Measurements from ENCODE around the gene CDK5RAP1. TPM values are rescaled to one million over a fixed set of nuclear protein-coding genes. Genes with fewer than 3 reads are reported as not detected.

The CDK5RAP1 gene
- total RNA-seq, 3 donors from 2014 or later: 21.8 to 32.4 (median 29.4) TPM

GRCh38 chr20:33386673-33387072, 14.6 kb downstream of the CDK5RAP1 start:
- Histone ChIP-seq H3K27me3 (no peaks in the 10 kb centered on the region), H3K4me1 (no peaks in the 10 kb centered on the region), H3K9me3 (no peaks in the 10 kb centered on the region), H3K36me3 (no peaks in the 10 kb centered on the region), H3K4me3 (no peak overlapping the region), H3K27ac (no peak overlapping the region)
- DNase-seq (ENCODE audit: low spot score in 2 of 2): no peak
- intact Hi-C loops (cut with DNase I; ENCODE audit: low total_unique reads): no loop called here
- no peak for TF ChIP-seq POLR2A (IDR thresholded peaks at IDR 0.05)
- TF ChIP-seq POLR2AphosphoS5 (IDR thresholded peaks at IDR 0.05): no peak
- TF ChIP-seq, protein P1, sequence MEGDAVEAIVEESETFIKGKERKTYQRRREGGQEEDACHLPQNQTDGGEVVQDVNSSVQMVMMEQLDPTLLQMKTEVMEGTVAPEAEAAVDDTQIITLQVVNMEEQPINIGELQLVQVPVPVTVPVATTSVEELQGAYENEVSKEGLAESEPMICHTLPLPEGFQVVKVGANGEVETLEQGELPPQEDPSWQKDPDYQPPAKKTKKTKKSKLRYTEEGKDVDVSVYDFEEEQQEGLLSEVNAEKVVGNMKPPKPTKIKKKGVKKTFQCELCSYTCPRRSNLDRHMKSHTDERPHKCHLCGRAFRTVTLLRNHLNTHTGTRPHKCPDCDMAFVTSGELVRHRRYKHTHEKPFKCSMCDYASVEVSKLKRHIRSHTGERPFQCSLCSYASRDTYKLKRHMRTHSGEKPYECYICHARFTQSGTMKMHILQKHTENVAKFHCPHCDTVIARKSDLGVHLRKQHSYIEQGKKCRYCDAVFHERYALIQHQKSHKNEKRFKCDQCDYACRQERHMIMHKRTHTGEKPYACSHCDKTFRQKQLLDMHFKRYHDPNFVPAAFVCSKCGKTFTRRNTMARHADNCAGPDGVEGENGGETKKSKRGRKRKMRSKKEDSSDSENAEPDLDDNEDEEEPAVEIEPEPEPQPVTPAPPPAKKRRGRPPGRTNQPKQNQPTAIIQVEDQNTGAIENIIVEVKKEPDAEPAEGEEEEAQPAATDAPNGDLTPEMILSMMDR (IDR thresholded peaks at IDR 0.05): no peak

GRCh38 chr20:33377366-33377765, 24.0 kb downstream of the CDK5RAP1 start:
- Histone ChIP-seq H3K36me3 (no peaks in the 10 kb centered on the region), H3K27ac (no peak overlapping the region), H3K4me1 (no peaks in the 10 kb centered on the region), H3K4me3 (no peak overlapping the region), H3K9me3 (no peaks in the 10 kb centered on the region), H3K27me3 (no peaks in the 10 kb centered on the region)
- DNase-seq (ENCODE audit: low spot score in 2 of 2): no peak
- intact Hi-C loops (cut with DNase I; ENCODE audit: low total_unique reads): no loop called here
- TF ChIP-seq, protein P1 (IDR thresholded peaks at IDR 0.05): no peak
- TF ChIP-seq POLR2AphosphoS5 (IDR thresholded peaks at IDR 0.05): no peak

DNA sequence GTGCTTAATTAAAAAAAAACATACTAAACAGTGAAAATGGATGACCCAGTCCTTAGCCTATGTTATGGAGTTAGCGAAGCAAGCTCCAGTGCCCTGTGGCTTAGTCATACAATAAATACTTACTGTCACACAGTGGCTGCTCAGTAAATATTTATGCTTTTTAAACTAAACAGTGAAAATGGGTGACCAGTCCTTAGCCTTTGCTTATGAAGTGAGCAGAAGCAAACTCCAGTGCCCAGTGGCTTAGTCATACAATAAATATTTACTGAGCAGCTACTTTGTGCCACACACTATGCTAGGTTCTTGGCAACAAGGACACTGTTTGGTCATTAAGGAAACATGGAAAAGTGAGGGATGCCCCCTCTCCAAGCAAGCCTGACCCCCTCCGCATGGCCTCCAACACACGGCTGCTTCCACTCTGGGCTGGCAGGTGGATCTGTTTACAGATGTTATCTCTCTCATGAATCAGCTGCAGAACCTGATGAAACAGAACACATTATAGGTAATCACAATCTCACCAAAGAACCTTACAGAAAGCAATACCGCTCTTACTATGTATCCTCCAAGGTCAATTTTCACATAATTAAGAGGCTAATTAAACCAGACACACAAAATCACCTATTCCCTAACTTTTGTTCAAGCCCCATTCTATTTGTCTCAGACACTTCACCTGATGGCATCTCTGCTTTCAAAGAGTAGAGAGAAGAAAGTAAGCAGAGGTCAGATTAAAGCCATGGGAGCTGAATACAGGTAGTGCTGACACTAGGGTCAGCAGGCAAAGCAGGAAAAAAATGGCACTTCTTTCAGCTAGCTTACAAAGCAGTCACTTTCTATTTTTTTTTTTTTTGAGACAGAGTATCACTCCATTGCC, 27.3 kb downstream of the CDK5RAP1 start:
- H3K27ac ChIP-seq: peak overlapping the region; percentile 71 to 75
- H3K9me3 ChIP-seq: no peaks in the 10 kb centered on the region
- TF ChIP-seq, protein P1 (IDR thresholded peaks at IDR 0.05): no peak
- no peak for TF ChIP-seq POLR2A (IDR thresholded peaks at IDR 0.05)
- no peak for TF ChIP-seq POLR2AphosphoS5 (IDR thresholded peaks at IDR 0.05)
- intact Hi-C loops (cut with DNase I; ENCODE audit: low total_unique reads): no loop called here
- H3K27me3 ChIP-seq: no peaks in the 10 kb centered on the region
- no peaks in the 10 kb centered on the region for H3K4me1 ChIP-seq
- peak; percentile 40 to 65 for DNase-seq (ENCODE audit: low spot score in 2 of 2)
- no peak overlapping the region for H3K4me3 ChIP-seq
- no peaks in the 10 kb centered on the region for H3K36me3 ChIP-seq

- DNase-seq (ENCODE audit: low spot score in 2 of 2): no peak
- intact Hi-C loops (cut with DNase I; ENCODE audit: low total_unique reads): no loop called here
- no peaks in the 10 kb centered on the region for H3K9me3 ChIP-seq
- H3K36me3 ChIP-seq: no peaks in the 10 kb centered on the region
- no peaks in the 10 kb centered on the region for H3K27me3 ChIP-seq
- H3K4me1 ChIP-seq: no peaks in the 10 kb centered on the region
- TF ChIP-seq, protein P1 (IDR thresholded peaks at IDR 0.05): no peak
- peak overlapping the region; percentile 71 to 75 for H3K27ac ChIP-seq
- H3K4me3 ChIP-seq: no peak overlapping the region
These were observed 28.3 kb downstream of the CDK5RAP1 start for GRCh38 chr20:33372993-33373441.

DNA sequence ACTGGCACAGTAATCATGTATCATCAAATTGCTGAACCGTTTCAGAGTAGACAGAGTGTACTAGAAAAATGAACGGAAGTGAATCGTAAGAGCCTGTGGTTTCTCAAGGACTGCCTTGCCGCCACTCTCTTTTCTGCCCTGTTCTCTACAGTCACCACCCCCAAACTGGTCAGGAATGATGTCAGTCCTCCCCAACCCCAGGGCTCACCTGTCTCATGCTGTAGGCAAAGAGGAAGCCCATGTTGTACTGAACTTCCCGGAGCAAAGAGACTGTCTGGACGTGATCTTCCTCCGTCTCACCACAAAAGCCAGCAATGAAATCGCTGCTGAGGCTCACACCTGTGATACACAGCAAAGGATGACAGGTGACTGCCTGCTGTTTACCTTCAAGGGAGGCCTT, 31.0 kb downstream of the CDK5RAP1 start:
- H3K9me3 ChIP-seq: no peaks in the 10 kb centered on the region
- no peak for DNase-seq (ENCODE audit: low spot score in 2 of 2)
- no peaks in the 10 kb centered on the region for H3K4me1 ChIP-seq
- peak overlapping the region in 1 of 2 donors; percentile 8 for H3K27ac ChIP-seq
- TF ChIP-seq POLR2A (IDR thresholded peaks at IDR 0.05): no peak
- TF ChIP-seq, protein P1 (IDR thresholded peaks at IDR 0.05): no peak
- no peak for TF ChIP-seq POLR2AphosphoS5 (IDR thresholded peaks at IDR 0.05)
- intact Hi-C loops (cut with DNase I; ENCODE audit: low total_unique reads): no loop called here
- no peak overlapping the region for H3K4me3 ChIP-seq
- peaks cover 4% of the 10 kb centered on the region for H3K36me3 ChIP-seq
- H3K27me3 ChIP-seq: no peaks in the 10 kb centered on the region
